ENCODE results near the gene TPPP2. TPM values are rescaled to one million over a fixed set of nuclear protein-coding genes. Genes with fewer than 3 reads are reported as not detected.
A peak's percentile ranks its signal among the peaks of the same experiment; 100 is the strongest.

Gene TPPP2
- total RNA-seq, 1 experiment from 2014 or later = not detected

DNA sequence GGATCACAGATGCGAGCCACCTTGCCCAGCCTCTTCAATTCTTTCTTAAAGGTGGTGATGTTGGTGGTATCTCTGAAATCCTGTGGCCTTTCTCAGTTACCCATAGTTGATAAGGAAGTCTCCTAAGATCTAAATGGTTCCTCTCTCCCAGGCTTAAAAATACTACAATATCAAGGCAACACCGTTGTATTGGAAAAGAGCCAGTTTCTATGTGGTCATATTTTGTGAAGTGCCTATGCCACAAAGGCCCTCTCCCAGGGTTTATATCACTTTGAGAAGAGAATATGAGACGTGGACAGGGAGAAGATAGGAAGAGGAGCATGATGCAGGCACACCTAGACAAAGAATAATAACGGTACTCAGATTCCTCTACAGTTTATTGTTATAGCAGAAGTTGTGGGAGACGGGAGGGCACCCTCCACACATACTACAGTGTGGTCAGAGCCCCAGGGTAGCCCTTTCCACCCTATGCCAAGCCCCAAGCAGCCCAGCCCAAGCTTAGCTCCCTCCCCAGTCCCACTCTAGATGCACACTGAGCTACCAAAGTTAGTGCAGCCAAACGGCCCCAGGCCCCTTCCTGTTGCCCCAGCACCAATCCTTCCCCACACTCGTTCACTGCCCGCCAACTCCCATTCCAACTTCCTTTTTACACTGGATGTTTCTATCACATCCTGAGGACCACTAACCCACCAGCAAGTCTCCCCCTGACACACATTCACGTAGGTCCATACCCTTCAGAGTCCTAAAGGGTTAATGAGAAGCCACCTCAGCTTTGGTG is 13.4 kb upstream of the TPPP2 start:
- no peak for DNase-seq (ENCODE audit: low read depth)

DNA sequence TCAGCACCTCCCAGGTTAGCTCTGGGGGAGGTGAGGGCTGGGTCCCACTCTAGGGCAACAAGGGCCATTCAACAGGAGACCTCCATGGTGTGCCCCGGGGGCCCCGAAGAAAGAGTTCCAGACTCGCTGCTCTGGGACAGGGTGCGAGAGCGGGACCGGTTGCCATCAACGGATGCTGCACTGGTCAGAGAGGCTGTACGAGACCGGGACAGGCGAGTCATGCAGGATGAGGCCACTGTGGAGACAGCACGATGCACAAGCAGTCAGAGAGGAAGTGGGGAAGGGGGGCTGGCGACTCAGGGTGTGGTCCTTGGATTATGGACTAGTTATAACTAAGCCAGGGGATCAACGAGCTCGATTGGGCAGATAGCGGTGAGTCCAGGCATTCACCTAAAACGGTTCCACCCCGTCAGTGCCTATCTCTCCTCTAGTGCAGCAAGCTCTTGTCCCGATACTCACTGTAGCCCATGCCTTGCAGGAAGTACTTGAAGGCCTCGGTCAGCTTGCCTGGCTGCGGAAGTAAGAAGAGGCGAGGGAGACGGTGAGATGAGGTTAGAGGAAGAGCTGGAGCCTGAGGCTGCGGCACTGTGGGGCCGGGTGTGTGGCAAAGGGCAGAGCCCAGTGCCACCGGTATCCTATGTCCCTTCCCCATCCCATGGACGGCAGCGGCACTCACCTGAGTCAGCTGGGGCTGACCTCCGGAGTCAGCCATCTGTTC is 12.3 kb upstream of the TPPP2 start:
- DNase-seq (ENCODE audit: low read depth) = no peak

DNA sequence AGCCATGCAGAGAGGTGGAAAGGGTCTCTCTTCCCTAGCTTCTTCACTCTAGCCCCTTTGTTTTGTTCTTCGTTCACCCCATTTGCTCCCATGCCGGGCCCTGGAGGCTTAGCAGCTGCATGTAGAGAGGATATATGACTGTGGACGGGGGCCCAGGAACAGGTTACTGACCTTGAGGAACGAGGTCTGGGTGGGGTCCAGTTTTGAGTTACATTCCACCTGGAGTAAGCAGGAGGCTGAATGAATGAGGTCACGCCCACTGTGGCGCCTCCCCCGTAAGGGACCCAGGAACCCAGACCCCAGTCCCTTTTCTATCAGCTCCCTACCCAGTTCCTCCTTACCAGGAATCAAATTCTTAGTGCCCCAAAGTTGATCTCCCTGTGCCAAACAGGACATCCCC is 11.7 kb upstream of the TPPP2 start:
- DNase-seq (ENCODE audit: low read depth) = no peak

DNA sequence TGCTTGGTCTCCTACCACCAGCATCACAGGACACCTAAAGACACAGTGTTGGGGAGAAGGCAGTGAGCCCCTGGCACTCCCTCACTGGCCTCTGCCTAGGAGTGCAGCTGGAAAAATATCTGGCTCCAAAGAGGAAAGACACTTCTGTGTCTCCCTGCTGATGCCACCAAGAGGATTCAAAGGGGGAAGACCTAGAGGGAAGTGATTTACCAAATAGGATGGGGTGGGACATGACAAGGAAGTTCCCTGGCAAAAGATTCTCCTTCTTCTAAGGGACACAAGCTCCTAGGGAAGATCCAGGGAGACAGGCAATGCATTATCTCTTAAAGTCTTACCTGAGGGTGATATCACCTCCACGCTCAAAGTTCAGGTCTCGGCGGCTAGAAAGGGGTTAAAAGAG is 11.2 kb upstream of the TPPP2 start:
- DNase-seq (ENCODE audit: low read depth) = no peak

DNA sequence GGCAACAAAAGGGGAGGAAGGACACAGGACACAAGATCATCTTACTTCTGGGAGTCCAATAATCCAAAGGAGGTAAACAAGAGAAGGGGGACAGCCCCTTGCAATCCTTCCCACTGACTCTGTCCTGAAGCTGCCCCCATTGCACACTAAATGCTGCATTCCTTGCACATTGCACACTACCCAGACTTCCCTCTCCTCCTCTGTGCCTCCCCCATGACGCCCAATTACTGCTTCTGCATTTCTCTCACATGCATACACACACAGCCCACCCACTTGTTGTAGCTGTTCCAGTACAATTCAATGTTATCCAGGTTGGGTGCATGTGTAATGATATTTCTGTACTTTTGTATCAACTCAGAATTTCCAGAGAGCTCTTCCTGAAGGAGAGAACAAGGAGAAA is 10.7 kb upstream of the TPPP2 start:
- no peak for DNase-seq (ENCODE audit: low read depth)

DNA sequence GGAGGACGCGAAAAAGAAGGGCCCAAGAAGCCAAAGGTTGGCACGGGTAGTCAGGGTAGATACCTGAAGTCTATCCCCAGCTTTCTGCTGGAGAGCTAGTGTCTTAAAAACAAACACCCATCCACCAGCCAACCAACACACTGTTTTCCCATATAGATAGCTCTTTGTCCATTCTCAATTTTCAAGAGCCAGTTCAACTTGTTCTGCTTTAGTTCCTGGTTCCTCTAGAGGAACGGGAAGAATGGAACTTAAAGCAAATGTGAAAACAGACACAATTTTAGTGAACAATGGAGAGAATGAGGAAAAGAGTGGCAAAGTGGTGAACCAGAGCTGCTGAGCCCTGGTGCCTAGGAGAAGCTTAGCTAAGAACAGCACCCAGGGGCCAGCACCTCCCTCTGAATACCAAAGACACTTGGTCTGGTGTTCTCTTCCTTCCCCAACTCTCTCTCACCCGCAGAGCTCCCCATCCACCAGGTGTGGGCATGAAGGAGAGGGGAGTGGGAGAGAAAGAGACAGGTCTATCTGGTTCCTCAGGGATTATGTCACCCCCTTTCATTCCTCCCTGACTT is 9.0 kb upstream of the TPPP2 start:
- DNase-seq (ENCODE audit: low read depth) = no peak

DNA sequence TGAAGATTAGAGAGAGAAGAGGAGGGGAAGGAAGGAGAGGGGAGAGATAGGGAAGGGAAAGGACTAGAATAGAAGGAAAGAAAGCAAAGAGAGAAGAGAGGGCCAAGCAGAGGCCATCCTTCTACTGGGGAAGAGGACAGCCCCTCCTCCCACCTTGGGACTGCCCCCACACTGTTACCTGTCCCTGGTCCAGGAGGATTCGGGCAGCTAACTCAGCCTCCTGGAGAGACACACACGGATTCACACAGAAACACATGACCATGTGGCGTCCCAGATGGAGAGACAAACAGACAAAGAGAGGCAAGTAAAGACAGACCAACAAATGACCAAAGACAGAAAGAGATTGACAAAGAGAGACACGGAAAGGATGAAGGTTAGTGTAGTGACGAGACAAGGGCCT is 7.3 kb upstream of the TPPP2 start:
- DNase-seq (ENCODE audit: low read depth) = no peak

DNA sequence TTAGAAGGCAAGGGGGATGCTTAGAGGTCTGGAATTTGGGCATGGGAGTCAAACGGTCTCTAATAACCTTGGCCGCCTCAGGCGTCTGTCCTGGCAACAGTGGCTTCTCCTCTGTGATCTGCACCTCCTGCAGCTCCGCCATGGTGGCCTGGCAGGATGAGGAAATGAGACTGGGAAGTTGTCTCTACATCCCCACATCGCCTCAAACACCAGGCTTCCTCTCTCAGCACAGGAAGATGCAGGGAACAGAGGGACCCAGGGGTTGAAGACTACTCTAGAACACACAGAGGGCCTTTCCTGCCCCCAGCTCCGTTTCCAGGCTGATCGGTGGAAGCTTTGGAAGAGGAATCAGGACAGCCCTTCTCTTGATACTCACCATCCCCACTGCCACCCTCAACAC is 6.8 kb upstream of the TPPP2 start:
- no peak for DNase-seq (ENCODE audit: low read depth)

DNA sequence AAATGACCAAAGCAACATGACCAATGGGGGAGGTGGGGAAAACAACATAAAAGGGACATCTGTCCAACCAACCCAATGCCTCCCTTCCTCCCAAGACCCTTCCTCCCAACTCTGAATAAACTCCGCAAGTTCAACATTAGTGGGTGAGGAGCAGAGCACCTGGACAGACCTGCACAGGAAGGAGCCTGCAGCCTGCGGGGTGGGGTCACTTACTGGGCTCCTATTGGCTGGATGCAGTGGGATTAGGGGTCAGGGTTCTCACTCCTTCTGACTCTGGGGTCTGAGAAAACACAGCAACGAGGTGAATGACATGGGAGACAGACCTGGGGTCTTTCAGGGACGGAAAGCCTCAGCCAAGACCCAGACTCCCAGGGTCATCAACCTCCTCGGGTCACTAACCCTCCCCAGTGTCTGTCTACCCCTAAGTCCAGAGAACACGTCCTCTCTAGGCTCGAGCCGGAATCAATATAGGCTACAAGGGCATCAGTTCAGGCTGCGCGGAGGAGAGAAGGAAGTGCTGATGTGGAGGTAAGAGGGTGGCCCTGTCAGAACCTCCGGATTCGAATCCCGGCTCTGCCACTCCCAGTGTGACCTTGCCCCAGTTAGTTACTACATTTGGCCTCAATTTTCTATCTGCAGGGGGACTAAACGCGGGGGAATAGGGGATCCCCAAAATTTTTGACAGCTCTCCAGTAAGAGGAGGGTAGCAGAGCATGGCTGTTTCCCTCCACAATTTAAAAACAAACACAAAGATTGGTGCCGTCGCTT is 6.0 kb upstream of the TPPP2 start:
- no peak for DNase-seq (ENCODE audit: low read depth)

DNA sequence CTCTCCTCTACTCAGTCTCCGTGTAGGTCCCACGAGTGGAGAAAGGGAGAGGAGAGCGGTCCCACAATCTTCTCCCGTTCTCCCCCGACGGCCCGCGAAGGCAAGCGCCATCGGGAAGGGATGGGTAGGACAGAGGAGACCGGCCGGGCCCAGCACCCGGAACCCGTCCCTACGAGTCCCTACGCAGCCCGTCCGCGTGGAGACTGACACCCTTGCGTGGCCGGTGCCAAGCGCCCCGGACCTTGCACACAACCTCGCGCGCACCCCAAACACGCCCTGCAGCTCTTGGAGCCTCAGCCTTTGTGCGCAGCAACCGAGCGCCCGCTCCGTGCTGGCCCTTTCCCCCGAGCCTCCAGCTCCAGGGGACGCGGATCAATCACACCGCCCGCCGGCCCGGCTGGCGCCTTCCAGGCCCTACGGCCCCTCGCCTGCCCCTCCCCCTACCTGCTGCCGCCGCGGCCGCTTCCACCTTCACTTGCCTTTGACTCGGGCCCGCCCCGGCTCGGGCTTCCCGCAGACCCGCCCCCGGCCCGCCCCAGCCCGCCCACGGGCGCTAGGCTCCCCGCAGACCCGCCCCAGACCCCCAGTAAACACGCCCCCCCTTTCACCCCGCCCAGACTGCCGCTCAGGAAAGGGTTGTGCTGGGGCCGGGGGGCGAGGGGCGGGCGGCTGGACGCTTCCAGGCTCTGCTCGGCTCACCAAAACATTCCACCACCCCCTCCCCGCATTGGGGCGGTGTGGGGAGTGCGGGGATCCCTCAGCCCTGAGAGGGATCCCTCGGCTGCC is 5.2 kb upstream of the TPPP2 start, which contains the start of gene NDRG2:
TSS of gene NDRG2 (minus strand) at position 477 of the 786 bp plus-strand sequence. CDS start 1,746 bp downstream, outside the sequence.
- peak; percentile 70 for DNase-seq (ENCODE audit: low read depth)

DNA sequence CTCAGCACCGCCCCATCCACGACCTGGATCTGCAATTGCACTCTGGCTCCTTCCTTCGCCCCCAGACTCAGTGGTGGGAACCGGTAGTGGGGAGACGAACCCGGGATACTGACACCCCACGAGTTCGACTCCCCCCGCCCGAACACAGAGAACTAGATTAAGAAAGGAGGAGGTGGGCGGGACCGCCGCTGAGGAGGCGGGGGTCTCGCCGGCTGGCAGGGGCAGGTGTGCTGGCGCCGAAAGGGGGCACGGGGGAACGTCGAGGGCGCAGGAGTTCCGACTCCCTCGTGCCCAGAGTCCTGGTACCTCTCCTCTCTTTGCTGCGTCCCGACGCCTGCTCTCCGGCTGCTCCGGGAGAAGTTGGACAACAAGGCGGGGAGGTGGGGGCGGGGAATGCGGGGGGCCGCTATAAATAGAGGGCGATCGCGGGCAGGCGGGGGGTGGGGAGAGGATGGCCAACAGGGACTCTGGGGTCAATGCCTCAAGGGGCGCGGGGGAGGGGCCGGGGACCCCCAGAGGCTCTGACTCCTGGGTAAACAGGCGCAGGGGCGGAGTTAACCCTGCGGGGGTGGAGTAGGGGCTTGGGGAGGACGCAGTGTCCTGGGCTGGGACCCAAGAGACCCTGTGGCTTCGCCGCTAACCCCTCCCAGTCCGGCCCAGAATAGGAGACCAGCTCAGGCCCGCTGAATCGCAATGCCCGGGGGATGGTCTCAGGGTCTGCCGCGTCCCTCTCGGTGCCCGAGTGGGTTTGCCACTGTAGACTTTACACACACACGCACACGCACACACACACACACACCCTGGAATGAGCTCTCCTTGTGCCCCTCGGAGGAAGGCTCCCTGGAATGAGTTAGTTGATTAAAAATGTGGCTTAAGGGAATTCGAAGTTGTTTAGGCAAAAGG is 4.4 kb upstream of the TPPP2 start:
- peak; percentile 16 for DNase-seq (ENCODE audit: low read depth)

DNA sequence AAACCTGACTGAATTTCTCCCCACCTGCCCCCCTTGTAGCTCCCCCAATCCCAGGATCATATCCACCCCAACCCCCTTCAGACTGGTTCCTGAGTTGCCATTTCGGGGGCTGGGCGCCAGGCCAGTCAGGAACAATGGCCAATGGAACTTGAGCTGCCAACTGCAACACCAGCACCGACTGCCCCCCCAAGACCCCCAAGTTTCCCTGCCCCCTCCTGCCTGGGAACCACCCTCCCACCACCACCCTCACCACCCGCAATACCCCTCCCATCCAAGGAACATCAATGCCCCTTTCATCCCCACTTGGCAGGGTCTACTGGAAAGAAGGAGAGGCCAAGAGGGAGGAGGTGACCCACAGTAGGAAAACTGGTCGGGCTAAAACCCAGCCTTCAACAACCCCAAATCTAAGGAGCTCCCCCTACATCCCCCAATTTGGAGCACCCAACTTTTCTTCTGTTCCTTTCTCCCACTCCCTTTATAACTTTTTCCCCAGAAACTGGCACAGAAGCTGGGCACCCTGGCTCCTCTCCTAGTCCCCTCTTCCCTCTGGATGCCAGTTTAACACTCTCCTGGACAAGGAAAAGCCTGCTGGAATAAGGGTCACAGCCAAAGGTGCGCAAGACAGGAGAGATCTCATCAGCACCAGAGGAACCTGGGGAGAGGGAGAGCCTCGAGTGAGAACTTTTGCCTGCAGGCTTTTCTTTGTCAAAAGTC is 3.6 kb upstream of the TPPP2 start:
- no peak for DNase-seq (ENCODE audit: low read depth)

DNA sequence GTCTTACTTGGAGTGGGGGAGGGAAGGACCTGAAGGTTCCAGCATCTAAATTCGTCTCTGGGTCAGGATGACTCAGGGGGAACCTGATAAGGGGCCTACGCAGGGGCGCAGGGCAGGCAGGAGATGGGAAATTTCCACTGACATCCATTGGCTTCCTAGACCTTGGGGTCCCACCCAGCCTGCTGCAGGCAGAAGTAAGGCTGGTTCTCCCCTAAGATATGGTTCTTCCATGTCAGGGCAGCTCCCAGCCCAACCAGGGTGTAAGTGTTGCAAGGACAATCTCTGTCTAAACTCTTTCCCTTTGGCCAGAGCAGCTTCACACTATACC is 3.1 kb upstream of the TPPP2 start:
- peak; percentile 27 for DNase-seq (ENCODE audit: low read depth)

DNA sequence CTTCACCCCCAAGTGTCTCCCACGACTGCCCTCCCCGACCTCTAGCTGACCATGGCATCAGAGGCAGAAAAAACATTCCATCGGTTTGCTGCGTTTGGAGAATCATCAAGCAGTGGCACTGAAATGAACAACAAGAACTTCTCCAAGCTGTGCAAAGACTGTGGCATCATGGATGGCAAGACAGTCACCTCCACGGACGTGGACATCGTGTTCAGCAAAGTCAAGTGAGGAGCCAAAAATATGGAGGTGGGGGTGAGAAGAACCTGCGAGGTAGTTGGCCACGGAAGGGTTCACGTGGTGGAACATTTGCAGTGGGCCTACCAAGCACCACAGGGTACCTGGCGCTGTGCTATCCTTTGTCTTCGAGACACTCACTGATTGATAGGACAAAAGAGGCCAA is 514 bp downstream of the TPPP2 start:
- no peak for DNase-seq (ENCODE audit: low read depth)

DNA sequence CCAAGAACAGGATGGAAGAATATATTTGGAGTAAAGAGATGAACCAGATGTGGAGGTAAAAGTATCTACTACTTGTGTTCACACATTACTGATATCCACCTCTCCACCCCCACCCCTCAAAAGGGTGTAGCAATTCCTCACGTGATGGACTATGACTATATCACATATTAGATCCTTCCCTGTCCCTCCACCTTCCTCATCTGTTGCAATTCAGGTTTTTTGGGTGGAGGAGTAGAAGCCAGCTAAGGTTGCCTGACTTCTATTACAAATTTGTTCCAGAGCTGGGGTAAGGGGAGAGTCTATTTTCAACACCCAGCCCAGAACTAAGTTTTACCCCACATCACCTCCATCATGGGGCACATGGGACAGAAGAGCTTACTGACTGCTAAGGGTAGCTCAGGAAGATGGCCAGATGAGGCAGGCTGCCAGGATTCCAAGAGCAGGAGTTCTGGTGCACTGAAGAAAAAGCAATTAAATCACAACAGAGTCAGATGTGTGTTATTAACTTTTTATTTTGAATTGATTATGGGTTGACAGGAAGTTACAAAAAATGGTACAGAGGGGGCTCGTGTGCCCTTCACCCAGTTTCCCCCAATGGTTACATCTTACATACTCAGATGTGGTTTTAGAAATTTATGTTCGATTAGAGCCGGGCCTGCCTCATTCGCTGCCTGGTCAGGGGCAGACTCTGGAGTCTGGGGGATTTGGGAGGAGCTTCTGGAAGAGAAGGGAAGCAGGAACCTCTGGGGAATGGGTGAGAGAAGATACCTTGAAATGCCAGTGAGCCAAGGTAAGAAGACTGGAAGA is 2.5 kb downstream of the TPPP2 start:
- no peak for DNase-seq (ENCODE audit: low read depth)

DNA sequence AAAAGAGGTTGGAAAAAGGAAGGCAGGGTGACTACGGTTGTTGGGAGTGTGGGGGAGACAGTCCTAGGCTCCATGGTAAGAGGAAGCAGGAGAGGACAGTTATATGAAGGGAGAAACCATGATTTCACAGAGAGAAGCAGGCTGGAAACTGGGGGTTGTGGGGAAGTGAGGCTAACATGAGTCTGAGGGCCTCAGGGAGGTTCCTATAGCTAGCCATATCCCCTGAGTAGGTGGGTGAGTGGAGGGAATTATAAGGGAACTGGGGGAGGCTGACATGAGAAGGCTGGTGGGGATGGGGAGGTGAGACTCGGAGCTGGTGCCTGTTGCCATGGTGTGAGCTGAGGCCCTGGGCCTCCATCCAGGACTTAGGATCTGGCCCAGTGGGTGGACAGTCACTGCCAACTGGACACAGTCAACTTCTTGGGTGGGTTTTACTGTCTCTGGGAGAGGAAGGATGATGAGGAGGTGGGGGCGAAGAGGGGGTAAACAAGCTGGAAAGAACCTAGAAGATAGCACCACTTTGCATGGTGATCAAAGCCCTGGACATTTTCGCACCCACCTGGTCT is 3.2 kb downstream of the TPPP2 start:
- DNase-seq (ENCODE audit: low read depth) = no peak

DNA sequence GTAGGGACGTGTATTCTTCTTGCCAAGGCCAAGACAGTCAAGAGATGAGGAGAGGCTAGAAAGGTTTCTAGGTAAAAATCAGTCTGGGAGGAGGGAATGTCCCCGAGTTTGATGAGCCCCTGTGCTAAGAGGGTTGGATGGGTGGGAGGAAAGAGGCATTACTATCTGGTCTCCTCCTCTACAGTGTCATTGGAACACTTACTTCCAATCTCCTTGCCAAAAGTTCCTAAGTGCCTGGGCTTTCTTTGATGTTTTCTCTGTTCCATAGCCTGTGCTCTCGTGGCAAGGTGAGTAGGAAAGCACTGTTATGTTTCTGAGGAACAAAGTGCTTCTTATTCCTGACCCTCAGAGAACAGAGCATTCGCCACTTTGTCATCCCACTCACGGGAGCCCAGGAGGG is 4.7 kb downstream of the TPPP2 start, which contains the start of gene RNASE13:
TSS of gene RNASE13 (minus strand) at position 101 of the 400 bp plus-strand sequence. CDS start 519 bp downstream, outside the sequence.
- no peak for DNase-seq (ENCODE audit: low read depth)

DNA sequence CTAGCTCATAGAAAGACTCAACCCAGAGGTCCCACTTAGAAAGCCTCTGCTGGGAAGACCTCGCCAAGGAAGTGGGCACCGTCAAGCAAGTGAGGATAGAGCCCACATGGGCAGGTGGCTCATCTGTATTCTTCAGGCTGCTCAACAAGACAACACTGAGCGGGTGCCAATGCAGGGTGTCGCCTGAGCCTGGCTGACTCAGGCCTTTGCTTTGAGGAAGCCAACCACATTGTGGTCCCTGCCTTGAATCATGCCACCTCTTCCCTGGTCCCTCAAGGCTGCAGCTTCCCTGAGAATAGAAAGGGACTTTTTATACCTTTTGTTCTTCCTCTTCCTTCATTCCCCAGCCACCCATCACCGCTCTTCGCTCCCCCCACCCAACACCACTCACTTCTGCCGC is 6.7 kb downstream of the TPPP2 start:
- DNase-seq (ENCODE audit: low read depth) = peak; percentile 48

Measured in Daoy (cell line).